HepG2 (cell line): Measurements from ENCODE around the gene POLN. TPM values are rescaled to one million over a fixed set of nuclear protein-coding genes. Genes with fewer than 3 reads are reported as not detected.

Experiments used
- GFI1 ChIP-seq: sonication (generic); formaldehyde crosslinking; IDR thresholded peaks from 2 replicates; pipeline ENCODE4 v1.5.0; 2020; ENCODE audit warnings: missing genetic modification reagents, mild to moderate bottlenecking, borderline replicate concordance
- KDM3A ChIP-seq: IDR thresholded peaks from 2 replicates; pipeline ENCODE4 v1.6.1; 2018; ENCODE audit warnings: low read depth, missing compliant biosample characterization
- KDM5B ChIP-seq: sonication (generic); formaldehyde crosslinking; IDR thresholded peaks from 2 replicates; pipeline ENCODE4 v1.4.0; 2020; ENCODE audit warnings: missing genetic modification reagents, mild to moderate bottlenecking, borderline replicate concordance
- MAZ ChIP-seq, 2 experiments: sonication (generic) in 1 of 2; formaldehyde crosslinking in 1 of 2; IDR thresholded peaks; 2 replicates each; pipeline versions ENCODE4 v1.5.0 to v1.6.1; 2012 to 2020; ENCODE audit warnings: low read depth in 2 of 2, mild to moderate bottlenecking in 2 of 2, borderline replicate concordance in 1 of 2, improper control_type of control experiment in 1 of 2, low read length in 1 of 2, missing genetic modification reagents in 1 of 2, moderate library complexity in 1 of 2
- MEIS2 ChIP-seq: sonication (generic); formaldehyde crosslinking; IDR thresholded peaks from 2 replicates; pipeline ENCODE4 v1.9.0; 2021; ENCODE audit warnings: mild to moderate bottlenecking, missing genetic modification reagents
- MLLT10 ChIP-seq: sonication (generic); formaldehyde crosslinking; IDR thresholded peaks from 2 replicates; pipeline ENCODE4 v1.4.0; 2020; ENCODE audit warnings: missing genetic modification reagents
- MXD3 ChIP-seq: IDR thresholded peaks from 2 replicates; pipeline ENCODE4 v1.6.1; 2016; ENCODE audit warnings: mild to moderate bottlenecking, missing biosample characterization, missing genetic modification reagents
- NKX3-1 ChIP-seq: sonication (generic); formaldehyde crosslinking; IDR thresholded peaks from 2 replicates; pipeline ENCODE4 v1.5.0; 2020; ENCODE audit warnings: missing genetic modification reagents
- NR2C2 ChIP-seq: sonication (generic); formaldehyde crosslinking; IDR thresholded peaks from 2 replicates; pipeline ENCODE4 v1.4.0; 2020; ENCODE audit warnings: missing genetic modification reagents, mild to moderate bottlenecking, moderate library complexity, borderline replicate concordance
- PLRG1 ChIP-seq: fragments of 450-650 bp; conservative IDR thresholded peaks from 2 replicates; pipeline ENCODE4 v1.6.1; 2016
- SRF ChIP-seq: IDR thresholded peaks from 2 replicates; pipeline ENCODE4 v1.6.1; 2011; ENCODE audit warnings: mild to moderate bottlenecking, low read depth, low read length, moderate library complexity
- ZBTB1 ChIP-seq: sonication (generic); formaldehyde crosslinking; IDR thresholded peaks from 2 replicates; pipeline ENCODE4 v1.4.0; 2020; ENCODE audit warnings: missing genetic modification reagents, borderline replicate concordance
- ZBTB10 ChIP-seq: sonication (generic); formaldehyde crosslinking; IDR thresholded peaks from 2 replicates; pipeline ENCODE4 v1.4.0; 2020; ENCODE audit warnings: missing genetic modification reagents, borderline replicate concordance
- ZC3H4 ChIP-seq: sonication (generic); formaldehyde crosslinking; IDR thresholded peaks from 2 replicates; pipeline ENCODE4 v1.4.0; 2020; ENCODE audit warnings: missing genetic modification reagents, borderline replicate concordance
- ZFAT ChIP-seq: sonication (generic); formaldehyde crosslinking; conservative IDR thresholded peaks from 2 replicates; pipeline ENCODE4 v1.8.1; 2023; ENCODE audit warnings: missing genetic modification reagents, inconsistent platforms
- ZNF451 ChIP-seq: sonication (generic); formaldehyde crosslinking; IDR thresholded peaks from 2 replicates; pipeline ENCODE4 v1.5.0; 2020; ENCODE audit warnings: mild to moderate bottlenecking, missing genetic modification reagents
- ZNF564 ChIP-seq: sonication (generic); formaldehyde crosslinking; IDR thresholded peaks from 2 replicates; pipeline ENCODE4 v1.8.1; 2023; ENCODE audit warnings: mild to moderate bottlenecking, missing genetic modification reagents
- ZNF687 ChIP-seq: sonication (generic); formaldehyde crosslinking; IDR thresholded peaks from 2 replicates; pipeline ENCODE4 v1.5.1; 2020; ENCODE audit warnings: mild to moderate bottlenecking, missing genetic modification reagents, moderate library complexity
- ZNF724P ChIP-seq: sonication (generic); formaldehyde crosslinking; IDR thresholded peaks from 2 replicates; pipeline ENCODE4 v1.8.0; 2022; ENCODE audit warnings: missing genetic modification reagents, borderline replicate concordance
- polyA plus RNA-seq, 8 experiments: library from polyadenylated mRNA; depleted of rRNA in 3 of 8; stranded (reverse) in 7 of 8; unstranded in 1 of 8; fragments of >200 nt; fragmentation: Illumina TruSeq in 4 of 8; extraction: Trizol in 4 of 8; gene quantifications; 2 replicates each; pipeline versions ENCODE4 v1.2.1 to v1.2.3, GENCODE V29; 2011 to 2016; ENCODE audit warnings: low read depth in 4 of 8, missing spikeins in 1 of 8, mixed read lengths in 1 of 8; ENCODE audit not compliant: insufficient read depth in 1 of 8
- total RNA-seq, 5 experiments: library from RNA; depleted of rRNA; stranded (reverse); fragments of >200 nt; fragmentation: Illumina TruSeq; extraction: Trizol; gene quantifications; 2 replicates each; pipeline ENCODE4 v1.2.3, GENCODE V29; 2016; ENCODE audit warnings: low read depth in 1 of 5
- TF ChIP-seq, protein P1 (sequence below): sonication (generic); formaldehyde crosslinking; IDR thresholded peaks from 2 replicates; pipeline ENCODE4 v1.5.0; 2020; ENCODE audit warnings: missing genetic modification reagents

POLN gene
- total and polyA plus RNA-seq, 2 of the 13 experiments (the other 11 are each of a cell fraction or from before 2014, with no cell fraction given): 0.93 to 1.5 TPM

DNA sequence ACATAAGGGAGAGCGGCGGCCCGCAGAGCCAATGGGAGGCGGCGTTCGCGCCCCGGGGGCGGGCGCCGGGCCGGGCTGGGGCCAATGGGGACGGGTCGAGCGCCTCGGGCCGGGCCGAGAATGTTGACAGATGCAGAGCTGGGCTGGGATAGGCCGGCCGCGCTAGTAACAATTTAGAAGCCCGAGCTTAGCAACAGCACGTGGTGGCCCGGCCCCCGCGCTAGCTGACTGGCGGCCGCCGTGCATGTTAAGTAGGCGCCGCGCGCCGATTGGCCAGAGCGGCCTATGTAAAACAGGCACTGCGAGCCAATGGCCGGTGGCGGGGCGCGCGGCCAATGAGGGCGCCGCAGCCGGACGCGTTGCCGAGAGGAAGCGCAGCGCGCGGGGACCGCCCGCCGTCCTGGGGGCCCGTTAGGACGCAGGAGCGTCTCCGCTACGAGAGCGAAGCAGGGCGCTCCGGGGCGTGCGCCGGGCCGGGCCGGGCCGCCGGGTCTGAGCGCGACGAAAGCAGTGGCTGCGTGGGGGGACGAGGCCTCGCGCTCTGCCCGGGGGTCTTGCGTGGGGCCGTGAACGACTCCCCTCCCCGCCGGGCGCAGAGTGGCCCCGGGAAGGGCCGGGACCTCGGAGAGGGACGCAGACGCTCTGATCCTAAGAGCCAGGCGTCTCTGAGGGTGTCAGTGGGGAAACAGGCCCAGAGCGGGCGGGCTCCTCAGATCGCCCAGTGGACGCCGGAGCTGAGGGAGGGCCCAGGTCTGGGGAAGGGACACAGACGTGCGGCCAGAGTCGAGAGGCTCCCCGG is 20.4 kb upstream of the POLN start (continued):
- TF ChIP-seq ZNF687 (CRISPR knock-in tag) (peak; percentile 95), ZNF451 (CRISPR knock-in tag) (peak; percentile 32; the same call in 1 of the 2 replicates), ZBTB1 (no peak), ZFAT (no peak), MXD3 (CRISPR knock-in tag) (peak; percentile 94), ZNF564 (CRISPR knock-in tag) (no peak), MEIS2 (CRISPR knock-in tag) (peak; percentile 25), ZC3H4 (CRISPR knock-in tag) (no peak), MAZ (IDR thresholded peaks at IDR 0.05; ENCODE audit: borderline replicate concordance, low read depth, low read length) (no peak; the same call in 1 of the 2 replicates), MAZ (CRISPR knock-in tag; IDR thresholded peaks at IDR 0.05; ENCODE audit: low read depth) (peak; percentile 79; the same call in 1 of the 2 replicates), PLRG1 (no peak), ZNF724P (CRISPR knock-in tag) (peak; percentile 49; the same call in 1 of the 2 replicates), GFI1 (no peak; the same call in 1 of the 2 replicates), SRF (no peak), MLLT10 (CRISPR knock-in tag) (no peak), NKX3-1 (CRISPR knock-in tag) (0 out of 2 replicates have a peak, but pooled peaks have one; percentile 61), KDM5B (CRISPR knock-in tag) (peak; percentile 93), KDM3A (CRISPR knock-in tag) (no peak), NR2C2 (CRISPR knock-in tag) (peak; percentile 62; the same call in 1 of the 2 replicates), ZBTB10 (CRISPR knock-in tag) (no peak)
- TF ChIP-seq, protein P1, sequence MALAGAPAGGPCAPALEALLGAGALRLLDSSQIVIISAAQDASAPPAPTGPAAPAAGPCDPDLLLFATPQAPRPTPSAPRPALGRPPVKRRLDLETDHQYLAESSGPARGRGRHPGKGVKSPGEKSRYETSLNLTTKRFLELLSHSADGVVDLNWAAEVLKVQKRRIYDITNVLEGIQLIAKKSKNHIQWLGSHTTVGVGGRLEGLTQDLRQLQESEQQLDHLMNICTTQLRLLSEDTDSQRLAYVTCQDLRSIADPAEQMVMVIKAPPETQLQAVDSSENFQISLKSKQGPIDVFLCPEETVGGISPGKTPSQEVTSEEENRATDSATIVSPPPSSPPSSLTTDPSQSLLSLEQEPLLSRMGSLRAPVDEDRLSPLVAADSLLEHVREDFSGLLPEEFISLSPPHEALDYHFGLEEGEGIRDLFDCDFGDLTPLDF (CRISPR knock-in tag): peak; percentile 62; the same call in 1 of the 2 replicates
